Left lung (tissue), 10 donors: ENCODE results near the gene GRIK2. TPM values are rescaled to one million over a fixed set of nuclear protein-coding genes. Genes with fewer than 3 reads are reported as not detected.

Experiments
- ATAC-seq: fragments of 200-7000 bp; cut with Tn5 transposase; one replicate; pipeline ENCODE4 v1.9.1; 2020; ENCODE audit warnings: moderate library complexity
- DNase-seq, 4 donors: peaks; one replicate each; pipeline ENCODE4 v3.0.0-alpha.2; 2013 to 2020
- H3K27ac ChIP-seq, 2 donors: fragments of 200-600 bp; sonication (generic) in 1 of 2; one replicate each; pipeline versions ENCODE4 v1.5.0 to v1.8.0; 2020 to 2021
- H3K27me3 ChIP-seq, 2 donors: fragments of 200-600 bp; sonication (generic) in 1 of 2; one replicate each; pipeline versions ENCODE4 v1.5.0 to v1.8.0; 2020 to 2021
- H3K36me3 ChIP-seq, 2 donors: fragments of 200-600 bp; sonication (generic) in 1 of 2; one replicate each; pipeline versions ENCODE4 v1.5.0 to v1.8.0; 2020 to 2021
- H3K4me1 ChIP-seq, 2 donors: fragments of 200-600 bp; one replicate each; pipeline ENCODE4 v1.8.0; 2021
- H3K4me3 ChIP-seq, 2 donors: fragments of 200-600 bp; sonication (generic) in 1 of 2; one replicate each; pipeline versions ENCODE4 v1.5.0 to v1.8.0; 2020 to 2021; ENCODE audit warnings: mild to moderate bottlenecking in 1 of 2
- H3K9me3 ChIP-seq, 2 donors: fragments of 200-600 bp; sonication (generic) in 1 of 2; one replicate each; pipeline versions ENCODE4 v1.5.0 to v1.8.0; 2020 to 2021
- intact Hi-C, 2 donors: fragments of 100-400 bp; cut with DNase I; formaldehyde crosslinking; loops; one replicate each; pipeline versions ENCODE4 v1.11.2 to v1.14.2; 2022
- polyA plus RNA-seq, 6 donors: library from polyadenylated mRNA; unstranded; fragments of 120-200 nt; gene quantifications; one replicate each; pipeline ENCODE4 v1.2.1, GENCODE V29; 2013; ENCODE audit not compliant: insufficient read length in 6 of 6
- total RNA-seq, 2 donors: library from RNA; stranded (reverse); fragmentation: NEBNext Ultra II Directional; extraction: Animal tissue kit (Norgen Biotek cat#: 25700); gene quantifications; one replicate each; pipeline ENCODE4 v1.2.1, GENCODE V29; 2021
- TF ChIP-seq, protein P1 (sequence below), 2 donors: fragments of 200-600 bp; sonication (generic) in 1 of 2; IDR thresholded peaks; one replicate each; pipeline versions ENCODE4 v1.5.0 to v1.8.0; 2021; ENCODE audit warnings: antibody characterized with exemption in 2 of 2
- donor health status: DM: no; HTN: yes; CAD: no.
- donor health status: DM: no; HTN: no; CAD: no.

The GRIK2 gene
- total and polyA plus RNA-seq, 8 donors = 0.24 to 0.98 (median 0.67) TPM

DNA sequence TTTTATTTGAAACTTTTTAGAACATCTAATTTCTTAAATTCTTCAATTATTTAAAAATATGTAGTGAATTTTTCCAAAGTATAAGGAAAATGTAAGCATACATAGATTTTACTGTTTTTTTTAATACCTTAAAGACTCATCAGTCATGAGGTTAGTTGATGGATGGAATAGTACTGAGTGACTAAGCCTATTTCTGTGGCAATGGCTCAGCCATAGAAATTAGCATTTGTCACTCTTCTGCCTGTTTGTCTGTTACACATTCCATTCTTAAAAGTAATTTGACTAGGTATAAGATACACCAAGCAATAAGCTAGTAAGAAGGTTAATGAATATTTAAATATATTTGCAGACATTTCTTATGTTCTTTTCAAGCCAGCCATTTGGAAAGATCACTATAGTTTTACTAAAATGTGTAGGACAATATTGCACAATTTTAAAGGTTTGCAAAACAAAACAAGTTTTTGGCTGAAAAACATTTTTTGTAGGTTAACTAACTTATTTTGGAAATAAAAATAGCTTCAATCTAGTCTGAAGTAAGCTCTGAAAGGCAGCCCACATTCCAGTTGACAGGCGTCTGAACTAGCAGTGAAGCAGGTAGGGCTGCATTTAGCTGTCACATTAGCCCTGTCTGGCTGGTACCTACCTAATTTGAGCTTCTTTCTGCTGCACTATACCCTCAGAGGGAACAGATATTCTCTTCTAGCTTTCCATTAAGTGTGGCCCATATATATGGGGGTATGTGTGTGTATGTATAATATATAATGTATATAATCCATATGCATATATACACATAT is 385.7 kb downstream of the GRIK2 start:
- peaks cover 0 to 2% of the 10 kb centered on the region in 2 donors for H3K9me3 ChIP-seq
- TF ChIP-seq, protein P1, sequence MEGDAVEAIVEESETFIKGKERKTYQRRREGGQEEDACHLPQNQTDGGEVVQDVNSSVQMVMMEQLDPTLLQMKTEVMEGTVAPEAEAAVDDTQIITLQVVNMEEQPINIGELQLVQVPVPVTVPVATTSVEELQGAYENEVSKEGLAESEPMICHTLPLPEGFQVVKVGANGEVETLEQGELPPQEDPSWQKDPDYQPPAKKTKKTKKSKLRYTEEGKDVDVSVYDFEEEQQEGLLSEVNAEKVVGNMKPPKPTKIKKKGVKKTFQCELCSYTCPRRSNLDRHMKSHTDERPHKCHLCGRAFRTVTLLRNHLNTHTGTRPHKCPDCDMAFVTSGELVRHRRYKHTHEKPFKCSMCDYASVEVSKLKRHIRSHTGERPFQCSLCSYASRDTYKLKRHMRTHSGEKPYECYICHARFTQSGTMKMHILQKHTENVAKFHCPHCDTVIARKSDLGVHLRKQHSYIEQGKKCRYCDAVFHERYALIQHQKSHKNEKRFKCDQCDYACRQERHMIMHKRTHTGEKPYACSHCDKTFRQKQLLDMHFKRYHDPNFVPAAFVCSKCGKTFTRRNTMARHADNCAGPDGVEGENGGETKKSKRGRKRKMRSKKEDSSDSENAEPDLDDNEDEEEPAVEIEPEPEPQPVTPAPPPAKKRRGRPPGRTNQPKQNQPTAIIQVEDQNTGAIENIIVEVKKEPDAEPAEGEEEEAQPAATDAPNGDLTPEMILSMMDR (IDR thresholded peaks at IDR 0.05) = no peak
- no peak overlapping the region for H3K4me3 ChIP-seq
- intact Hi-C loops = no loop called here
- no peaks in the 10 kb centered on the region for H3K4me1 ChIP-seq
- no peaks in the 10 kb centered on the region for H3K36me3 ChIP-seq
- no peaks in the 10 kb centered on the region for H3K27me3 ChIP-seq
- ATAC-seq (no peak), DNase-seq (no peak)
- H3K27ac ChIP-seq = no peak overlapping the region

- Histone ChIP-seq H3K4me3 (no peak overlapping the region), H3K9me3 (peaks cover 0 to 2% of the 10 kb centered on the region in 2 donors), H3K36me3 (no peaks in the 10 kb centered on the region), H3K4me1 (no peaks in the 10 kb centered on the region), H3K27me3 (no peaks in the 10 kb centered on the region), H3K27ac (no peak overlapping the region)
- TF ChIP-seq, protein P1 (IDR thresholded peaks at IDR 0.05) = no peak
- intact Hi-C loops = no loop called here
- DNase-seq (no peak), ATAC-seq (no peak)
Measured at GRCh38 chr6:101783287-101783686, 389.8 kb downstream of the GRIK2 start.

GRCh38 chr6:101784094-101784493 is 390.6 kb downstream of the GRIK2 start:
- Histone ChIP-seq H3K27me3 (no peaks in the 10 kb centered on the region), H3K27ac (no peak overlapping the region), H3K9me3 (peaks cover 0 to 2% of the 10 kb centered on the region in 2 donors), H3K4me3 (no peak overlapping the region), H3K4me1 (no peaks in the 10 kb centered on the region), H3K36me3 (no peaks in the 10 kb centered on the region)
- DNase-seq = no peak
- intact Hi-C loops = no loop called here
- TF ChIP-seq, protein P1 (IDR thresholded peaks at IDR 0.05) = no peak
- no peak for ATAC-seq

DNA sequence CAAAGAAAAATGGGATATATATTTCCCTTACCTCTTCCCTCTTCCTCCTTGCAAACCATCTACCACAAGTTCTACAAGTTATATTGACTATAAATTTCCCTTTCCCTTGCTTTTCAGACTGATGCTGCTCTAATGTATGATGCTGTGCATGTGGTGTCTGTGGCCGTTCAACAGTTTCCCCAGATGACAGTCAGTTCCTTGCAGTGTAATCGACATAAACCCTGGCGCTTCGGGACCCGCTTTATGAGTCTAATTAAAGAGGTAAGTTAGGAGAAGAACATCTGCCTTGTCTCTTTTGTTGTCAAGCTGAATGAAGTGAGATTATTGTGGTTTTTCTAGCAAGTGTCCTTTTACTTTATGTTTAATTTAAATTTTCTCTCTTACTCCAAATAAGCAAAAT is 406.0 kb downstream of the GRIK2 start:
- Histone ChIP-seq H3K36me3 (no peaks in the 10 kb centered on the region), H3K4me3 (no peak overlapping the region), H3K27me3 (no peaks in the 10 kb centered on the region), H3K9me3 (peaks cover 0 to 9% of the 10 kb centered on the region in 2 donors), H3K4me1 (no peaks in the 10 kb centered on the region), H3K27ac (no peak overlapping the region)
- no peak for DNase-seq
- intact Hi-C loops = no loop called here
- TF ChIP-seq, protein P1 (IDR thresholded peaks at IDR 0.05) = no peak
- no peak for ATAC-seq

GRCh38 chr6:101800598-101800997 is 407.1 kb downstream of the GRIK2 start:
- TF ChIP-seq, protein P1 (IDR thresholded peaks at IDR 0.05) = no peak
- Histone ChIP-seq H3K36me3 (no peaks in the 10 kb centered on the region), H3K9me3 (peaks cover 0 to under 1% of the 10 kb centered on the region in 2 donors), H3K27me3 (no peaks in the 10 kb centered on the region), H3K4me3 (no peak overlapping the region), H3K27ac (no peak overlapping the region), H3K4me1 (no peaks in the 10 kb centered on the region)
- ATAC-seq (no peak), DNase-seq (no peak)
- intact Hi-C loops = no loop called here
